DMS79 (cell line): Measurements from ENCODE around the gene CCND1.
A peak's percentile ranks its signal among the peaks of the same experiment; 100 is the strongest.

ENCODE experiments used
- DNase-seq: peaks from one replicate; lab custom pipeline; 2025; lab: John Stamatoyannopoulos, UW

CCND1 gene

GRCh38 chr11:69641681-69642548 is 959 bp downstream of the CCND1 start:
- DNase-seq: no peak

- no peak for DNase-seq
Measured at GRCh38 chr11:69642549-69642912, 1.6 kb downstream of the CCND1 start.

- peak; percentile 40 for DNase-seq
Measured at GRCh38 chr11:69642913-69643632, 2.1 kb downstream of the CCND1 start.

GRCh38 chr11:69643646-69644045 is 2.7 kb downstream of the CCND1 start:
- DNase-seq: no peak

GRCh38 chr11:69644071-69644961 is 3.4 kb downstream of the CCND1 start:
- DNase-seq: peak; percentile 72

GRCh38 chr11:69644962-69645675 is 4.2 kb downstream of the CCND1 start:
- no peak for DNase-seq

- no peak for DNase-seq
Measured at GRCh38 chr11:69645801-69646492, 5.0 kb downstream of the CCND1 start.

- no peak for DNase-seq
Measured at GRCh38 chr11:69646493-69647389, 5.8 kb downstream of the CCND1 start.

- DNase-seq: no peak
Measured at GRCh38 chr11:69647390-69647748, 6.4 kb downstream of the CCND1 start.

- no peak for DNase-seq
Measured at GRCh38 chr11:69647761-69648497, 7.0 kb downstream of the CCND1 start.

- no peak for DNase-seq
Measured at GRCh38 chr11:69648679-69649575, 8.0 kb downstream of the CCND1 start.

- DNase-seq: no peak
Measured at GRCh38 chr11:69649576-69649900, 8.6 kb downstream of the CCND1 start.

GRCh38 chr11:69650081-69650831 is 9.3 kb downstream of the CCND1 start:
- no peak for DNase-seq

- DNase-seq: no peak
Measured at GRCh38 chr11:69650832-69651344, 9.9 kb downstream of the CCND1 start.

GRCh38 chr11:69651834-69652620 is 11.1 kb downstream of the CCND1 start:
- no peak for DNase-seq

GRCh38 chr11:69652999-69653398 is 12.0 kb downstream of the CCND1 start:
- DNase-seq: no peak
